Gastrocnemius medialis (tissue), 4 donors: ENCODE results near the gene ZNF516.

Source experiments
- CTCF ChIP-seq, 5 experiments: fragments of 450-650 bp in 3 of 5; fragments of 200-600 bp in 2 of 5; sonication (generic) in 2 of 5; IDR thresholded peaks in 4 of 5; conservative IDR thresholded peaks in 1 of 5; 1 replicate in 4 of 5; 2 replicates in 1 of 5; pipeline ENCODE4 v1.5.1; 2016 to 2019; ENCODE audit warnings: antibody characterized with exemption in 5 of 5, mild to moderate bottlenecking in 3 of 5, moderate library complexity in 3 of 5
- POLR2A ChIP-seq, 2 donors: fragments of 450-650 bp; IDR thresholded peaks; one replicate each; pipeline ENCODE4 v1.6.1; 2017; ENCODE audit warnings: antibody characterized with exemption in 2 of 2, mild to moderate bottlenecking in 2 of 2, moderate library complexity in 2 of 2

- TF ChIP-seq CTCF (IDR thresholded peaks at IDR 0.05 in 4 of 5, conservative IDR thresholded peaks at IDR 0.05 in 1 of 5) (no peak), POLR2A (IDR thresholded peaks at IDR 0.05) (no peak)
These were observed 176.4 kb downstream of the ZNF516 start for GRCh38 chr18:76318607-76319006.
